NCI-H345 (cell line): ENCODE data around the gene GPR37L1.
A peak's percentile ranks its signal among the peaks of the same experiment; 100 is the strongest.

Experiments
- DNase-seq: peaks from one replicate; lab custom pipeline; 2025; lab: John Stamatoyannopoulos, UW

The GPR37L1 gene, protein sequence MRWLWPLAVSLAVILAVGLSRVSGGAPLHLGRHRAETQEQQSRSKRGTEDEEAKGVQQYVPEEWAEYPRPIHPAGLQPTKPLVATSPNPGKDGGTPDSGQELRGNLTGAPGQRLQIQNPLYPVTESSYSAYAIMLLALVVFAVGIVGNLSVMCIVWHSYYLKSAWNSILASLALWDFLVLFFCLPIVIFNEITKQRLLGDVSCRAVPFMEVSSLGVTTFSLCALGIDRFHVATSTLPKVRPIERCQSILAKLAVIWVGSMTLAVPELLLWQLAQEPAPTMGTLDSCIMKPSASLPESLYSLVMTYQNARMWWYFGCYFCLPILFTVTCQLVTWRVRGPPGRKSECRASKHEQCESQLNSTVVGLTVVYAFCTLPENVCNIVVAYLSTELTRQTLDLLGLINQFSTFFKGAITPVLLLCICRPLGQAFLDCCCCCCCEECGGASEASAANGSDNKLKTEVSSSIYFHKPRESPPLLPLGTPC

DNA sequence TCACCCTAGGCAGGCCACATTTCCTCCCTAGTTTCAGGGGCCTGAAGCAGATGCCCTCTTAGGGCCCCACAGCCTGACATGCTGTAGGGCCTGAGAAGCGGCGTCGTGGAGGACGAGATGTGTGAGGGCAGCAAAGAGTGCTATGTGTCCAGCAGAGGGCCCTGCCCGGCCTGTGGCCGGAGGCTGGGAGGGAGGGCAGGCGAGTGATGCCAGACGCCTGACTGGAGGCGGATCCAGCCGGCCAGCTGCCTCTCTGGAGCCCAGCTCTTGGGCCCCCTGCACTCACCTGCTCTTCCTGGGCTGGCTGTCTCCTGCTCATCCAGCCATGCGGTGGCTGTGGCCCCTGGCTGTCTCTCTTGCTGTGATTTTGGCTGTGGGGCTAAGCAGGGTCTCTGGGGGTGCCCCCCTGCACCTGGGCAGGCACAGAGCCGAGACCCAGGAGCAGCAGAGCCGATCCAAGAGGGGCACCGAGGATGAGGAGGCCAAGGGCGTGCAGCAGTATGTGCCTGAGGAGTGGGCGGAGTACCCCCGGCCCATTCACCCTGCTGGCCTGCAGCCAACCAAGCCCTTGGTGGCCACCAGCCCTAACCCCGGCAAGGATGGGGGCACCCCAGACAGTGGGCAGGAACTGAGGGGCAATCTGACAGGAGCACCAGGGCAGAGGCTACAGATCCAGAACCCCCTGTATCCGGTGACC, at the start of gene GPR37L1:
Gene GPR37L1 (plus strand): TSS at position 279 of the 697 bp plus-strand sequence. CDS start 47 bp downstream, at position 326.
- DNase-seq, result no peak

DNA sequence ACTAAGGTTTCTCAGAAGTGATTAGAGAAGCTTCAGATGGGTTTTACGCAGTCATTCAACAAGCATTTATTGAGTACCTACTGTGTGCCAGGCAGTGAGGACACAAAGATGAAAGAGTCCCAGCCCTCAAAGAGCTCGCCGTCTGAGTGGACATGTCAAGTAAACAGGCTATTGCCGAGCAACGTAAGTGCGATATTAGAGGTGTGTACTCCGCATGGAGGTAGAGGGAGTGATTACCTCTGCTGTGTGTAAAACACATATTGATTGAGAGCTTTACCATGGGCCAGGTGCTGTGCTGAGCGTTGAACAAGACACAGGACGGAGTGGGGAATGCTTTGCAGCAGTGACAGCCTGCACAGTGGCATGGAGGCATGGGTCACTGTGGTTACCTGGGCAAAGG, 49.5 kb upstream of the GPR37L1 start:
- no peak for DNase-seq

DNA sequence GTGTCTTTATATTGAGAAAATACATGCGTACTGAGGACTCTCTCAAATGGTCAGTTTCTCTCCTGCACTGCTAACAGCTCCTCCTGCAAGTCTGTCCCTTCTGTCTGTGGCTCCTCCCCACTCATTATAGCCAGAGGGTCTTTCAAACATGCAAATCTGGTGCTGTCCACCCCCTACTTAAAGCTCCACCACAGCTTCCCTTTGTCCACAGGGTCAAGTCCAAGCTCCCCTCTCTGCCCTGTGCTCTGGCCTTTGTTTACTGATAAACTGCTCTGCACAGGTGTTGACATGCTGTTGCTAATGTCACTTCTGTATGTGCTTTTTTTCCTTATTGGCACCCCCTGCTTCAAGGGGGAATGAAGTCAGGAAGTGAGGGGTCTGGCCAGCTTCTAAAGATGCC, 47.7 kb upstream of the GPR37L1 start:
- DNase-seq, result no peak

DNA sequence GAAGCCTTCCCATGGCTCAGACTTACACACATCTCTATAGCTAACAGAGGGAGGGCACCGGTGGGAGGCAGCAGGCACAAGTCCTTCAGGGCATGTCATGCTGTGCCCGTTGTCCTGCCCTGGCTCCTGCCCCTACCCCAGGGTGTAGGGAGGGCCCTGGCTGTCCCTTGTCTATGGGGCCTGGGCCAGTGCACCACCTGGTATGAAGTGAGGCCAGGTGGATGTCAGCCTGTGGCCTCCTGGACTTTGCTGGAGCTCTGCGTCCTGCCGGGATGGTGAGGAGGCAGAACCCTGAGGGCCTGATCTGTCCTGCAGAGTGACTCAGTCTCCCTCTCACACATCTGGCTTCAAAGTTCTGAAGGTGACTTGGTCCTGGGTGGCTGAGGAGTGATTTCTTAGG, 47.3 kb upstream of the GPR37L1 start:
- no peak for DNase-seq

DNA sequence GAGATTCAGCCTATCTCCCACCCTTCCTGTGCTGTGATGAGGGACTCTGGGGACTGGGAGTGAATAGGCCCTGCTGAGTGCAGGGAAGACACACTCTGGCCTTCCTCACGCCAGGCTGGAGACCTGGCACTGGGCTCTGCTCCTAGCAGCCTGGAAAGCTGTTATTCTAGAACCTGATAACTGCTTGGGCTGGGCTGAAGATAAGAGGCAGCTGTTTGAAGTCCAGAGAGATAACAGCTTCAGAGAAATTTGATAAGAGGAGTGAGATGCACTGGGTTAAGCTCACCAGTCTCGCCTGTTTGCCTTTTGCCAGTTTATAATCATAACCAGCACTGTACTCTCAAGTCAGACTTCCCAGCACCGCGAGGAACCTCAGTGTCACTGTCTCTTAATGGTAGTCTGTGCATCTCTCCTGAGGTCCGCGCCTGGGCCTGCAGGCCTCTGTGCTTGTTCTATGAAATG, 46.6 kb upstream of the GPR37L1 start:
- DNase-seq, result peak; percentile 37

DNA sequence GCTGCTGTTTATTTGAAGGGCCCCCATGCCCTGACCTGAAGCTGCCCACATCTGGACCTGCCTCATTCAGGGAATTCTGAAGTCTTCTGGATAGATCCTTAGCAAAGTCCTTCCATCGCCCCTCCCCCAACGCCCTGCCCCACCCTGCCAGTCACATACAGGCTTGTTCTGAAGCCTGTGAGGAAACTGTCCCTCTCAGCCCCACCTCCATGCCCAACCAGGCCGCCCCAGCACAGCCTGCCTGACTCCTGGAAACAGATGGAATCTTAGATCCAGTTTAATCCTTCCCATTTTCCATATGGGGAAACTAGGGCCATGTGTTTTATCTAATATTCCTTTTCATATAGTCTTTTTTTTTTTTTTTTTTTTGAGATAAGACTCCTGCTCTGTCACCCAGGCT, 44.5 kb upstream of the GPR37L1 start:
- DNase-seq, result no peak

DNA sequence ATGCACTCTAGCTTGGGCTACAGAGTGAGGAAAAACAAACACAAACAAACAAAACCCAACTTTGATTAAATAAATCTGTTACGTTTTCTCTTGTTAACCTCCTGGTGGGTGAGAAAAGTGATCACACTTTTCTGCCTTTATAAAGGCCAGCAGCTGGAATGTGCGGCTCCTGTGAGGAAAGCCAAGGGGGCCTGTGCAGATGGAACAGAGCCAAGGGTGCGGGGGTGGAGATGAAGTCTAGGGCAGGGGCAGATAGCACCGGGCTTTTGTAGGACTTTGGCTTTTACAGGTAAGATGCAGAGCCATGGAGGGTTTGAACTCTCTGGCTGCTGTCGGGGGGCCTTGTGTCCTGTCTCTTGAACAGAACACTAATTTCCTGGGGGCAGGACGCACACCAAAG, 40.7 kb upstream of the GPR37L1 start:
- peak; percentile 55 for DNase-seq

DNA sequence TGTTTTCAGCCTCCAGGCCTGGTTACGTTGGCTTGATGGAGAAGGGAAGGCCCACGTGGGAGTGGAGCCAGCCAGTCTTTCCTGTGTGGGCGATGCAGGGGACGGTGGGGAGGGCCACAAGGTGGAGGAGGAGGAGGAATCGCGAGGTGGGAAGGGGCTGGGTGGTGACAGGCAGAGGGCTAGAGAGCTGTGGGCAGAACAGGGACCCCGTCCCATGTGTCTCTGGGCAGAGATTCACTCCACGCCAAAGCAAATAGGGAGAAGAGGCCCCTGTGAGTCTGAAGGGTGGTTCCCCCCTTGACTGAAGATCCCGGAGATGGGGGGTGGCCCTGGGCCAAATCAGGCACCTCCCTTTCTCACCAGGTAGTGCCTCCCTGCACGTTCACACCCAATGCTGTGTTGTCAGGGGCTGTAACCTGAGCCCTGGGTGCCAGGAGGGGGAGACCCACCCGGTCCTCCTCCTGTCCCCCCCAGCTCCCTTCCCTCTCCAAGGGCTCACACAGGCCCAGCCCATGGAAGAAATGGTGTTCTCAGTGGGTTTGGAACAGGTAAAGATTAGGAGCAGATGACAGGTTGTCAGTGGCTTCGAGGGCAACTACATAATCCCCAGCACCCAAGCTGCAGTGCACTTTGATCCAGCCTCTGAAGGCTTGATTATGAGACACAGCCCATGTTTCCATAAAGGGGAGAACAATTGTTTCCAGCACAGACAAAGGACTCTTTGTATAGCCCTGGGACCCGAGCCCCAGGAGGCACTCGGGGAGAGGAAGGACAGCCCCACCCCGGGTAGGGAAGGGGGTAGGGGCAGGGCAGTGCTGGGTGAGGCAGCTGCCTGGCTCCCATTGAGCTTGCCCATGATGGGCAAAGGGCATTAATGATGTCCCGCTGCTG, 37.7 kb upstream of the GPR37L1 start:
- peak; percentile 94 for DNase-seq

DNA sequence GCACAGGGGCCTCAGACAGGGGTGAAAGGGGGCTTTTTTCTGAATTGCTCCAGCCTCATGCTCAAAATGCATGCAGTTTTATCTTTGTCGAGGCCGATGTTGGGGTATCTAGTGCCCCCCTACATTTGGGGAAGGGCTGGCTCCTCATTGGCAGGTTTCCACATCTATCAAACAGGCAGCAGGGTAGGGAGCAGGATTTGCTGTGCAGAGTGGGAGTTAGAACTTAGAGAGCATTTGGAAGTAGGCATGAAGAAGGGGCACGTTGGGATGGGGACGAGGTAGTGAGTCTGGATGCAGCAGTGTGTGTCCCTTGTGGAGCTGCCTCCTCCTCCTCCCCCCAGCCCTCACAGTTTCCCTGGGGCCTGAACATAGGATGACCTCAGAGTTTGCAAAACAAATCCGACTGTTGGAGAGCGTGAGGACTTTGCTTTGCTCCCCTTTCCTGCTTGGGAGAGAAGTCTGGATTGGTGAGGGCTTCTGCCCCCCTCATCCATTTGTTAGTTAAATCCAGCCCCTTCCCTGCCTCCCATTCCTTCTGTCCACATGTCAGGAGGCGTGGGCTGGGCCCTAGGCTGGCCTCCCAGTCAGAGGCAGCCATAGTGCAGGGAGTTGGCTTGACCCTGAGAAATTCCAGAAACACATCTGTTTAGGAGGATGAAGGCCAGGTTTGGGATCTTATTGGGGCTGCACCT, 36.9 kb upstream of the GPR37L1 start:
- peak; percentile 78 for DNase-seq

DNA sequence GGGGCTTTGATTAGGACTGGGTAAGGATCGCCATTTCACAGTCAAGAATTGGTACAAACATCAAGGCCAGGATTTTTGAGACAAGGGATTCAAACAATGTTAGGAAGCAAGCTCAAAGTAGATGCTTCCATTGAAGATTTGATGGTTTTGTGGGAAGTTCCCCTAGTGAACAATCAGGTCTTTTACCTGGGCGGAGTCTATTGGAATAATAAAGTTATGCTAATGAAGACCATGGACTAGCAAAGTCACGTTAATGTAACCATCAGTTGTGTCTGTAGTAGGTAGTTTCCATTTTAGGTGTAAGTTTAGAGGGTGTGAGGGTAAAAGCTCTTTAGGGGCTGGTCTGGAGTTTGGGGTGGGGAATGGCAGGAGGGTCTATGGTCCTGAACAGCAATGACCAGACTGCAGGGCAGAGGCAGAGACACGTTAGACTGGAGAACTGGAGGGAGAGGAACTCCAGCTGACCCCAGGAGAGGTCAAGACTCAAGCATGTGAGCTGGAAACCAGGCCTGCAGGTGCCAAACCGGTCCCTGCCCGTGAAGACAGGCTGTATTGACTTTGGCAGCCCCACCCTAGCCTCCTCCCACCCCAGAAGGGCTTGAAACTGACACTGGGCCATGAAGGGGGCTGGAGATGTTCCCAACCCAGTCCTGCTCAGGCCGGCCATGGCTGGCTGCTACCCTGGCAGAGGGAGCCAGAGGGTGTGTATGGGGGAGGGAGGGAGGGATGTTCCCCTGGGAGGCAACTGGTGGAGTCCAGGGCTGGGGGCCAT, 36.0 kb upstream of the GPR37L1 start:
- peak; percentile 65 for DNase-seq

DNA sequence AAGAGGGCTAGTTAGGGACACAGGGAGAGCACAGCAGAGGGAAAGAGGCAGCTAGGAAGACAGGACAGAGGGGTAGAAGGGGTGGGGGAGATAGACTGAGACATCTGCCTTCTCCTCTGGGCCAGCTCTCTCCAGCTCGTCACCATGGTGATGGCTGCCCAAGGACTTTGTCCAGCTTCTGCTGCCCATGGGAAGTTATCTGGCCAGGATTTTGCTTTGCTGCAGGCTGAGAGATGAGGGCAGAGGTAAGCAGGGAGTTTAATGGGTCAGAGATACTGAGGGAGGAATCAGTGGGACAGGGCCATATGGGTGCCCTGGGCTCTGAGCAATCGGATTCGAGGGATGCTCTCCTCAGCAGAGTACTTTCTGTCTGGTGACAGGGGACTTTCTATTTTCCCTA, 34.5 kb upstream of the GPR37L1 start:
- no peak for DNase-seq

DNA sequence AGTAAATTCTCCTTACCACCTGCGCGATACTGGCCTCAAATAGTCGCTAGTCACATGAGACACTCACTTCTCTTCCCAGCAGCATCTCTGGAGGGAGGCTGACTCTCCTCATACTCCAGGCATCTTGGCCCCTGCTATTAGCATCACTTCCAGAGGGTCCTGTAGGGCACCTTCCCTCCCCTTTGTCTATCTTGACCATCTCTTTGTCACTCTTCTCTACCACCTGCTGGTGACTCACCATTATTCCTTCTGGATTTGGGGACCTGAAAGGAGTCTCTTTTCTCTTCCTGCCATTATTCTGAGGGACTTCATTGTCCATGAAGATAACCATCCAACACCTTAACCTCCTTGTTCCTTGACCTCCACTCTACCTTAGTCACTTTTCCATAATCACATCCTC, 31.7 kb upstream of the GPR37L1 start:
- DNase-seq, result no peak

DNA sequence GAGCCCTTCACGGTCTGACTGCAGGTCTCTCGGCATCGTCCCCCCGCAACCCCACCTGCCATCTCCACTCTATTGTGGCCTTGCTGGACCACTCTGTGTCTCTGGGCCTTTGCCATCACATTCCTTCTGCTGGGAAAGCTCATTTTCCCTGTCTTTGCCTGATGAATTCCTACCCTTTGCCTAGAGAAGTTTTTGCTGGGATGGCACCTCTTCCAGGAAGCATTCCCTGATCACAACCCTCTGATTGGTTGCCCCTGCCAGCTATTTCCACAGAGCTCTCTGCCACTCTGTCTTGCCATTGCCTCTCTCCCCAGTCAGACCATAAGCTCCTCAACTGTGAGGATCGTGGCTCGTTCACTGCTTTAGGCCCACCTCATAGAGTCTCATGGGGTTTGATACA, 28.9 kb upstream of the GPR37L1 start:
- no peak for DNase-seq

DNA sequence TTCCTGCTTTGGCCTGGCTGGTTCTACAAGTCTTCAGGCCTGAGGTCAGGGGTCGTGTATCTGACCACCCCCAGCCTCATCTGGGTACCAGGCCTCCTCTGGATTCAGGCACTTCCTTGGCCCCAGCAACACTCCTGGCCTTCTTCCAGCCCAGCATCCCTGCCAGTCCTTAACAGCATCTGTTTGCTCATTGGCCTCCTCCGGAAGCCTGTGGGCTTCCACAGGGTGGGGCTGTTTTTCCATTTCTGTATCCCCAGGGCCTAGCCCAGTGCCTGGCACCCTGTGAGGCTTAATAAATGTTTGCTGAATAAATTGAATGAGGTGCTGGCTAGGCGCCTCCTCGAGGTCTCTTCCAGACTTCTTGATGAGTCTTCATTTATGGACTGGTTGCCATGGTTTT, 21.5 kb upstream of the GPR37L1 start:
- DNase-seq, result peak; percentile 32

DNA sequence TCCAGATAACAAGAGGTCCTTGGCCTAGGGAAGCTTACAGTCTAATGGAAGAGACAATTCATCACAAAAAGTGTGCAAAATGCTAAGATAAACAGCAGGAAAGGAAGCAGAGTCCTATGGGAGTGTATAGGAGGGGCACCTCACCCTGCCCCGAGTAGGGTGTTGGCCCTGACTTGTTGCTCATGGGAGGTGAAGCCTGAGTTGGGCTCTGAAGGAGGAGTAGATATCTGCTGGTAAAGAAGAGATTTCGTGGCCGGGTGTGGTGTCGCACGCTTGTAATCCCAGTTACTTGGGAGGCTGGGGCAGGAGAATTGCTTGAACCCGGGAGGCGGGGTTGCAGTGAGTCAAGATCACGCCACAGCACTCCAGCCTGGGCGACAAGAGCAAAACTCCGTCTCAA, 18.6 kb upstream of the GPR37L1 start:
- DNase-seq, result no peak

DNA sequence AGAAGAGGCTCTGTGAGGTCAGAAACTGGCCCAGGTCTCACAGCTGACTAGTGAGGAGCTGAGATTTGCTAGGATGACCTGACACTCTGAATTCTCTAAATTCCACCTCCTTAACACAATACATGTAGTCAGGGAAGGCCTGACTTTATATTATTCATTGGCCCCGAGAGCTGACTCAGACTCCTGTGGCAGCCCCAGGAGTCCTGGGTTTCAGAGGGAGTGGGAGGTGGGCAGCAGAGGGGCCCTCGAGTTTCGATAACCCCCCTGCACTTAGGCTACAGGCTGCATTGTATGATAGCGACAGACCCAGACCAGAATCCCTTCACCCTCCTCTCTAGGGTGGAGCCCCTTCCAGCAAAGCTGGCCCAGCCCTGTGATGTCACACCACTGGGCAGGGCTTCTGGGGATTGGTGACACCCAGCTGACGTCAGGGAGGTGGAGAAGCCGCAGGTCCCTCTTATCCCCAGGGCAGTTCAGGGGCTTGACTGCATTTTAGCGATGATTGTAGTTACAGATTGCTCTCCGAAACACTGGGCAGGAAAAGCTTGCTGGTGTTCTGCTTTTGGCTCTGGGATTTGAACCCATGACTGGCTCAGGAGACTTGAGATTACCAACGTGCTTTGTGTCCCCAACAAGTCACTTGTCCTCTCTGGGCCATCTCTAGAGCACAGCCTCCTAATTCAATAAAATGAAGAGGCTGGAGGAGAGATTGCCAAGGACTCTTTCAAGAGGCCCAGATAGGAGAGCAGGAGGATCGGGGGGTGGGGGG, 17.0 kb upstream of the GPR37L1 start:
- peak; percentile 78 for DNase-seq

DNA sequence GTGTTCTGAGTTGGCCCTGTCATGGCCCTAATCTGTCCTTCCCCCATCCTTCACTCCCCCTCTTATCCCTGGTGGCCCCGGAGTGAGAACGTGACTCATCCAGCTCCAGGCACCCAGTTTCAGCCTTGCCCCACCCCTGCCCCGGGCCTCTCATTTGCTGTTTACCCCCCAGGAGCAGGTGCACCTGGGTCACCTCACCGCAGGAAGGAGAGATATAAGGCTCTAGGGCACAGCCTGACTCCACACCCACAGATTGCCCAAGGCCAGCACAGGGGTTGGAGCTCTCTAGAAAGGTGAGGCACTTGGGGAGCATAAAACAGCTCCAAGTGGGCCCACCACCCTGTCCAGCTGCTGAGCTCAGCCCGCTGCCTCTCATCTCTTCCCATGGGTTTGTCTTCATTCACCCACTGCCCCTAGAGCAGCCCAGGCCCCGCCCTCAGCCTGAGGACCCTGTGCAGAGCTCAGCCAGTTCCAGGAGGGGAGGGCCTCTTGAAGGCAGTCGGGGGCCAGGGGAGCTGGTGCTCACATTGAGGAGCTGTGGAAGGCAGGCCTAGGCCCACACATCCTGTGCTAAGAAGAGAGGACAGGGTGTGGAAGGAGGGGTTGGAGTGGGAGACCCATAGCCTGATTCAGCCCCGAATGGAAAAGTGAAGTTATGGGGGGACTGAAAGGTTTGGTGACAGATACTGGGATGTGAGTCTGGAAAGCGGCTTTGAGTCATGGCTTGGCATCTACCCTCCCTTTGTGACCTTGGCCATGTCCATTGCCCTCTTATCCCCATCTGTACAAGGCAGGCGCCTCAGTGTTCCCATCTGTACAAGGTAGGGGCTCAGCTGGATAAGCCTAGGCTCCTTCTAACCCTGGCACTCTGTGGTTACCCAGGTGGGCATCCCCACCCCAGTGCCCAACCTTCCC, 16.1 kb upstream of the GPR37L1 start:
- DNase-seq, result peak; percentile 87

DNA sequence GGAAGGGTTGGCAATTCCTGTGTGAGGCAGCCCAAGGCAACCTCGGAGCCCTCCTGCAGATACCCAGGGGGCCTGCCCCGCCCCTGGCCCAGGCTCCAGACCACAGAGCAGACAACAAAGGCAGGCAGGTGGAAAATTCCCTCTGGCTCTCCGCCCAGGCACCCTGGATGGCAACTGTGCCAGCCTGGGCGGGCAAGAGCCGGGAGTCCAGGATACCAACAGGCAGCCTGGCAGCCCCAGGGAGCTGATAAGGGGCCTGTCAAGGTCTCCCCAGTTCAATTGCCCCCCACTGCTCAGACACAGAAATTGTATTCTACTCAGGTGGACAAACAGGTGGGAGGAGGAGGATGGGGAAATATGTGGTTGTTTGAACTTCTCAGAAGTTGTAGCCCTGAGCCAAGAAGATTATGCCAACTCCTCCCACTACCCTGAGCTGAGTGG, 15.4 kb upstream of the GPR37L1 start:
- peak; percentile 97 for DNase-seq
